Measurements from ENCODE around the gene GUCY2D.

The GUCY2D gene

GRCh38 chr17:7992924-7993323, 9.5 kb upstream of the GUCY2D start:
- no peak for DNase-seq

- DNase-seq: no peak
Measured at GRCh38 chr17:7993972-7994589, 8.3 kb upstream of the GUCY2D start.

- DNase-seq: no peak
Measured at GRCh38 chr17:7995724-7996123, 6.7 kb upstream of the GUCY2D start.

- DNase-seq: no peak
Measured at GRCh38 chr17:7997186-7997585, 5.2 kb upstream of the GUCY2D start.

- no peak for DNase-seq
Measured at GRCh38 chr17:8002721-8003593, 542 bp downstream of the GUCY2D start.

- no peak for DNase-seq
Measured at GRCh38 chr17:8003594-8004181, 1.3 kb downstream of the GUCY2D start.

- no peak for DNase-seq
Measured at GRCh38 chr17:8004899-8005298, 2.5 kb downstream of the GUCY2D start.

GRCh38 chr17:8005357-8005756, 2.9 kb downstream of the GUCY2D start:
- DNase-seq: no peak

- DNase-seq: no peak
Measured at GRCh38 chr17:8005967-8006730, 3.7 kb downstream of the GUCY2D start.

- no peak for DNase-seq
Measured at GRCh38 chr17:8006836-8007680, 4.6 kb downstream of the GUCY2D start.

GRCh38 chr17:8007836-8008235, 5.4 kb downstream of the GUCY2D start:
- DNase-seq: no peak

GRCh38 chr17:8012045-8012580, 9.7 kb downstream of the GUCY2D start:
- no peak for DNase-seq

GRCh38 chr17:8012996-8013640, 10.7 kb downstream of the GUCY2D start:
- no peak for DNase-seq

GRCh38 chr17:8013731-8014557, 11.5 kb downstream of the GUCY2D start:
- no peak for DNase-seq

- no peak for DNase-seq
Measured at GRCh38 chr17:8014558-8014850, 12.1 kb downstream of the GUCY2D start.

GRCh38 chr17:8015236-8015956, 13.0 kb downstream of the GUCY2D start:
- no peak for DNase-seq

- no peak for DNase-seq
Measured at GRCh38 chr17:8015957-8016631, 13.7 kb downstream of the GUCY2D start.

- no peak for DNase-seq
Measured at GRCh38 chr17:8016632-8017424, 14.4 kb downstream of the GUCY2D start.

GRCh38 chr17:8018436-8018835, 16.0 kb downstream of the GUCY2D start:
- no peak for DNase-seq
